Testis (tissue), 2 donors: Measurements from ENCODE around the gene LTA4H.

Source experiments
- POLR2A ChIP-seq: fragments of 450-650 bp; IDR thresholded peaks from one replicate; pipeline ENCODE4 v1.6.1; 2017; ENCODE audit warnings: antibody characterized with exemption, mild to moderate bottlenecking, moderate library complexity
- TF ChIP-seq, protein P1 (sequence below), 3 experiments: fragments of 450-650 bp in 2 of 3; fragments of 200-600 bp in 1 of 3; sonication (generic) in 1 of 3; IDR thresholded peaks; one replicate each; pipeline ENCODE4 v1.5.1; 2016 to 2019; ENCODE audit warnings: antibody characterized with exemption in 3 of 3, mild to moderate bottlenecking in 2 of 3, moderate library complexity in 1 of 3

GRCh38 chr12:96045566-96045965, 10.2 kb upstream of the LTA4H start:
- TF ChIP-seq, protein P1, sequence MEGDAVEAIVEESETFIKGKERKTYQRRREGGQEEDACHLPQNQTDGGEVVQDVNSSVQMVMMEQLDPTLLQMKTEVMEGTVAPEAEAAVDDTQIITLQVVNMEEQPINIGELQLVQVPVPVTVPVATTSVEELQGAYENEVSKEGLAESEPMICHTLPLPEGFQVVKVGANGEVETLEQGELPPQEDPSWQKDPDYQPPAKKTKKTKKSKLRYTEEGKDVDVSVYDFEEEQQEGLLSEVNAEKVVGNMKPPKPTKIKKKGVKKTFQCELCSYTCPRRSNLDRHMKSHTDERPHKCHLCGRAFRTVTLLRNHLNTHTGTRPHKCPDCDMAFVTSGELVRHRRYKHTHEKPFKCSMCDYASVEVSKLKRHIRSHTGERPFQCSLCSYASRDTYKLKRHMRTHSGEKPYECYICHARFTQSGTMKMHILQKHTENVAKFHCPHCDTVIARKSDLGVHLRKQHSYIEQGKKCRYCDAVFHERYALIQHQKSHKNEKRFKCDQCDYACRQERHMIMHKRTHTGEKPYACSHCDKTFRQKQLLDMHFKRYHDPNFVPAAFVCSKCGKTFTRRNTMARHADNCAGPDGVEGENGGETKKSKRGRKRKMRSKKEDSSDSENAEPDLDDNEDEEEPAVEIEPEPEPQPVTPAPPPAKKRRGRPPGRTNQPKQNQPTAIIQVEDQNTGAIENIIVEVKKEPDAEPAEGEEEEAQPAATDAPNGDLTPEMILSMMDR (IDR thresholded peaks at IDR 0.05), result no peak
- no peak for TF ChIP-seq POLR2A
